GM12878 (cell line): ENCODE results near the gene ATP1B2.
A peak's percentile ranks its signal among the peaks of the same experiment; 100 is the strongest.

Experiments used
- ATF2 ChIP-seq: IDR thresholded peaks from 2 replicates; pipeline ENCODE4 v1.6.1; 2012; ENCODE audit warnings: low read length, inconsistent platforms
- CHD2 ChIP-seq: IDR thresholded peaks from 2 replicates; pipeline ENCODE4 v1.6.1; 2011; ENCODE audit warnings: low read depth, low read length, improper control_type of control experiment, borderline replicate concordance
- CTCF ChIP-seq, 3 experiments: IDR thresholded peaks in 2 of 3; conservative IDR thresholded peaks in 1 of 3; 2 replicates each; pipeline ENCODE4 v1.5.1; 2011; ENCODE audit warnings: low read depth in 3 of 3, low read length in 3 of 3, mild to moderate bottlenecking in 3 of 3, control low read depth in 2 of 3, moderate library complexity in 2 of 3, inconsistent platforms in 1 of 3, mixed read lengths in 1 of 3; ENCODE audit not compliant: control insufficient read depth in 2 of 3, insufficient read depth in 1 of 3; ENCODE audit errors: extremely low read depth in 1 of 3
- TBL1XR1 ChIP-seq: IDR thresholded peaks from 2 replicates; pipeline ENCODE4 v1.6.1; 2012; ENCODE audit warnings: low read depth, low read length, improper control_type of control experiment
- TCF3 ChIP-seq: IDR thresholded peaks from 2 replicates; pipeline ENCODE4 v1.6.1; 2012; ENCODE audit warnings: low read depth, mild to moderate bottlenecking, low read length, borderline replicate concordance; ENCODE audit not compliant: insufficient read depth

- TF ChIP-seq TBL1XR1, result no peak
- TF ChIP-seq TCF3, result peak; percentile 91
- TF ChIP-seq CTCF (IDR thresholded peaks at IDR 0.05 in 2 of 3, conservative IDR thresholded peaks at IDR 0.05 in 1 of 3; ENCODE audit: control insufficient read depth in 2 of 3, extremely low read depth in 1 of 3, insufficient read depth in 1 of 3, low read depth in 3 of 3, low read length in 3 of 3), result no peak
- no peak for TF ChIP-seq ATF2
- no peak for TF ChIP-seq CHD2
These were observed 23.2 kb upstream of the ATP1B2 start, which contains the start of gene SAT2 for GRCh38 chr17:7627250-7628121.
